Body of pancreas (tissue), 4 donors: ENCODE measurements around the gene BZW2. TPM values are rescaled to one million over a fixed set of nuclear protein-coding genes. Genes with fewer than 3 reads are reported as not detected.

ENCODE experiments used
- ATAC-seq: fragments of 150-250 bp; one replicate; pipeline ENCODE4 v1.9.1; 2016
- DNase-seq, 4 donors: peaks; one replicate each; pipeline ENCODE4 v3.0.0-alpha.2; 2019
- H3K27ac ChIP-seq, 4 donors: fragments of 200-600 bp; sonication (generic); 1 replicate in 3 of 4; 2 replicates in 1 of 4; pipeline versions ENCODE4 v1.5.1 to v1.6.1; 2016 to 2019; ENCODE audit warnings: mild to moderate bottlenecking in 1 of 4, mixed read lengths in 1 of 4, moderate library complexity in 1 of 4
- H3K27me3 ChIP-seq, 2 donors: fragments of 200-600 bp; sonication (generic); one replicate each; pipeline ENCODE4 v1.6.0; 2016; ENCODE audit warnings: mild to moderate bottlenecking in 1 of 2
- H3K36me3 ChIP-seq, 2 donors: fragments of 200-600 bp; sonication (generic); replicated peaks in 1 of 2; 2 replicates each; pipeline ENCODE4 v1.5.1; 2016; ENCODE audit warnings: low read depth in 2 of 2; ENCODE audit not compliant: insufficient read depth in 1 of 2
- H3K4me1 ChIP-seq: fragments of 200-600 bp; sonication (generic); one replicate; pipeline ENCODE4 v1.6.0; 2016
- H3K4me3 ChIP-seq, 2 donors: fragments of 200-600 bp; sonication (generic); 1 replicate in 1 of 2; 2 replicates in 1 of 2; pipeline ENCODE4 v1.5.1; 2016 to 2019
- H3K9me3 ChIP-seq, 3 donors: fragments of 200-600 bp; sonication (generic); 1 replicate in 2 of 3; 2 replicates in 1 of 3; pipeline ENCODE4 v1.5.1; 2016
- POLR2A ChIP-seq, 3 donors: fragments of 450-650 bp; IDR thresholded peaks; one replicate each; pipeline ENCODE4 v1.6.1; 2016; ENCODE audit warnings: antibody characterized with exemption in 3 of 3, mild to moderate bottlenecking in 2 of 3
- WGBS, 2 donors: methylation state at CpG; one replicate each; pipeline ENCODE4 v1.1.5; 2017; 5-methylcytosine and 5-hydroxymethylcytosine counted together
- intact Hi-C: fragments of 100-400 bp; cut with DNase I; formaldehyde crosslinking; loops from one replicate; pipeline ENCODE4 v1.15.1; 2023
- total RNA-seq, 2 donors: library from RNA; depleted of rRNA; stranded (reverse); fragments of >200 nt; gene quantifications; one replicate each; pipeline ENCODE4 v1.1.0, GENCODE V29; 2016
- TF ChIP-seq, protein P1 (sequence below), 7 experiments: fragments of 450-650 bp in 4 of 7; fragments of 200-600 bp in 3 of 7; sonication (generic) in 3 of 7; IDR thresholded peaks; one replicate each; pipeline ENCODE4 v1.5.1; 2016 to 2019; ENCODE audit warnings: antibody characterized with exemption in 7 of 7

Gene BZW2
- total RNA-seq, 2 donors from 2014 or later: 27.0 to 41.5 TPM

DNA sequence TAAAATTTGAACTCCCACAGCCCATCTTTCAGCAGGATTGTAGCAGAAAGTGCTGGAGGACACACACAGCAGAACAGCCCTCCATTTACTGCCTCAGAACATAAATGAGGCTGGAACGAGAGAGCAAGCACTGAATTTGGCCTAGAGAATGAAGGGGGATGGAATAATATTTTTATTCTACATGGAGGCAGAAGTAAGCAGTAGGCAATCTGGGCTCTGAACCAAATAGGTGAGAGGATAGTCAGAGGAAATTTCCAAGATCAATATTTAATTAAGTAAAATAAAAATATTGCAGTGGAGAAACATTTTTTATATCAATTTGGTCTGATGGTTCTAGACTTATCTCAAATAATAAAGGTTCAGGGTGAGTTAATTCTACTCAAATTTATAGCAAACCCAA is 78.4 kb downstream of the BZW2 start:
- intact Hi-C loops: no loop called here
- H3K36me3 ChIP-seq: no peaks in the 10 kb centered on the region
- no peaks in the 10 kb centered on the region for H3K9me3 ChIP-seq
- H3K4me1 ChIP-seq: peaks cover 3% of the 10 kb centered on the region
- TF ChIP-seq, protein P1, sequence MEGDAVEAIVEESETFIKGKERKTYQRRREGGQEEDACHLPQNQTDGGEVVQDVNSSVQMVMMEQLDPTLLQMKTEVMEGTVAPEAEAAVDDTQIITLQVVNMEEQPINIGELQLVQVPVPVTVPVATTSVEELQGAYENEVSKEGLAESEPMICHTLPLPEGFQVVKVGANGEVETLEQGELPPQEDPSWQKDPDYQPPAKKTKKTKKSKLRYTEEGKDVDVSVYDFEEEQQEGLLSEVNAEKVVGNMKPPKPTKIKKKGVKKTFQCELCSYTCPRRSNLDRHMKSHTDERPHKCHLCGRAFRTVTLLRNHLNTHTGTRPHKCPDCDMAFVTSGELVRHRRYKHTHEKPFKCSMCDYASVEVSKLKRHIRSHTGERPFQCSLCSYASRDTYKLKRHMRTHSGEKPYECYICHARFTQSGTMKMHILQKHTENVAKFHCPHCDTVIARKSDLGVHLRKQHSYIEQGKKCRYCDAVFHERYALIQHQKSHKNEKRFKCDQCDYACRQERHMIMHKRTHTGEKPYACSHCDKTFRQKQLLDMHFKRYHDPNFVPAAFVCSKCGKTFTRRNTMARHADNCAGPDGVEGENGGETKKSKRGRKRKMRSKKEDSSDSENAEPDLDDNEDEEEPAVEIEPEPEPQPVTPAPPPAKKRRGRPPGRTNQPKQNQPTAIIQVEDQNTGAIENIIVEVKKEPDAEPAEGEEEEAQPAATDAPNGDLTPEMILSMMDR (IDR thresholded peaks at IDR 0.05): no peak
- TF ChIP-seq POLR2A (IDR thresholded peaks at IDR 0.05): no peak
- no peaks in the 10 kb centered on the region for H3K27me3 ChIP-seq
- ATAC-seq (no peak), DNase-seq (no peak)
- no peak overlapping the region for H3K27ac ChIP-seq
- WGBS, 2 donors: 39 to 61% methylated on average over 1 of the region's 1 CpG
- no peak overlapping the region for H3K4me3 ChIP-seq

DNA sequence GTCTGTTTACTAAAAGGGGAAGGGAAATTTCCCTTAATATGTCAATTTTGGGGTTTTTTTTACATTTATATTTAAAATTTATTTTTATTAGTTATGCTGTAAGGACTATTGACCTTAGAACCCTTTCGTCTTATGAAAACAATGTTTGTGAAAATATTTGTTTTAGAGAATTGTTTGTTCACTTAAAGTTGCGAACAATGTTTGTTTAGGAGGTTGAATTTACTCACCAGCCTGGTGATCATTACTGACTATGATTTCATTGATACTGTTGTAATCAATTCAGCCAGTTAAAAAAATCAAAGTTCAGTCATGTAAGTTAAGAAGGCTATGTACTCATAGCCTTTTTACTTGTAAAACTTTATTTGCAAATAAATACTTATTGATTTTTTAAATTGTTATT is 80.2 kb downstream of the BZW2 start:
- H3K4me3 ChIP-seq: no peak overlapping the region
- no peaks in the 10 kb centered on the region for H3K27me3 ChIP-seq
- no peaks in the 10 kb centered on the region for H3K36me3 ChIP-seq
- ATAC-seq: no peak
- 27 to 38% methylated on average over 2 of the region's 2 CpGs for WGBS, 2 donors
- peaks cover 3% of the 10 kb centered on the region for H3K4me1 ChIP-seq
- no peak for DNase-seq
- no peak overlapping the region for H3K27ac ChIP-seq
- TF ChIP-seq, protein P1 (IDR thresholded peaks at IDR 0.05): no peak
- no peak for TF ChIP-seq POLR2A (IDR thresholded peaks at IDR 0.05)
- intact Hi-C loops: no loop called here
- H3K9me3 ChIP-seq: no peaks in the 10 kb centered on the region

DNA sequence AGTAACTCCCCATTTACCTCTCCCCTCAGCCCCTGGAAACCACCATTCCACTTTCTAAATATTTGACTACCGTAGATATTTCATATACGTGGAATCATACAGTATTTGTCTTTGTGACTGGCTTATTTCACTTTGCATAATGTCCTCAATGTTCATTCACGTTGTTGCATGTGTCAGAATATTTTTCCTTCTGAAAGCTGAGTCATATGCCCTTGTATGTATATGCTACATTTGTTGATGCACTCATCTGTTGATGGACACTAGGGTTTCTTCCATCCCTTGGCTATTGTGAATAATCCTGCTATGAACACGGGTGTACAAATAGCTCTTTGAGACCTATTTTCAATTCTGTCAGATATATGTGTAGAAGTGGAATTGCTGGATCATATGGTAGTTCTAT is 81.8 kb downstream of the BZW2 start:
- DNase-seq: no peak
- H3K4me3 ChIP-seq: no peak overlapping the region

DNA sequence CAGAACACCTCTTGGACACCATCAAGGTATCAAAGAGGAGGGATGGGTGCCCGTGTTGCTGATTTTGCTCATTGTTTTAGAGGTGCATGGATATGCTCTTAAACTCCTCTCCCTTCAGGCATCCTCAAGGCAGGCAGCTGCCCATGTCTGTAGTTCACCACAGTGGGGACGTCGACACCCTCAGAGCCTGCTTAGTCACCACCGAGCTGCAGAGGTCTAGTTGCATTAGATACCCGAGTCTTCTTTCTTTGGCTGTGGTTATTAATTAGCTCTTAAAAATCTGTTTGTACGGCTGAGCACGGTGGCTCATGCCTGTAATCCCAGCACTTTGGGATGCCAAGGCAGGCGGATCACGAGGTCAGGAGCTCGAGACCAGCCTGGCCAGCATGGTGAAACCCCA is 82.8 kb downstream of the BZW2 start:
- WGBS, 2 donors: 87 to 92% methylated on average over 9 to 10 of the region's 10 CpGs
- no peak overlapping the region for H3K27ac ChIP-seq
- DNase-seq: no peak
- intact Hi-C loops: no loop called here
- H3K36me3 ChIP-seq: no peaks in the 10 kb centered on the region
- peaks cover 3% of the 10 kb centered on the region for H3K4me1 ChIP-seq
- no peak for ATAC-seq
- no peaks in the 10 kb centered on the region for H3K27me3 ChIP-seq
- H3K9me3 ChIP-seq: no peaks in the 10 kb centered on the region
- H3K4me3 ChIP-seq: no peak overlapping the region
- TF ChIP-seq, protein P1 (IDR thresholded peaks at IDR 0.05): no peak

More for the DNA sequence above, 81.8 kb downstream of the BZW2 start:
- Histone ChIP-seq H3K27ac (no peak overlapping the region), H3K9me3 (no peaks in the 10 kb centered on the region), H3K36me3 (no peaks in the 10 kb centered on the region), H3K4me1 (peaks cover 3% of the 10 kb centered on the region), H3K27me3 (no peaks in the 10 kb centered on the region)
- WGBS, 2 donors: 83 to 86% methylated on average over 4 of the region's 4 CpGs
- ATAC-seq: no peak
- TF ChIP-seq, protein P1 (IDR thresholded peaks at IDR 0.05): no peak
- TF ChIP-seq POLR2A (IDR thresholded peaks at IDR 0.05): no peak
- intact Hi-C loops: no loop called here

DNA sequence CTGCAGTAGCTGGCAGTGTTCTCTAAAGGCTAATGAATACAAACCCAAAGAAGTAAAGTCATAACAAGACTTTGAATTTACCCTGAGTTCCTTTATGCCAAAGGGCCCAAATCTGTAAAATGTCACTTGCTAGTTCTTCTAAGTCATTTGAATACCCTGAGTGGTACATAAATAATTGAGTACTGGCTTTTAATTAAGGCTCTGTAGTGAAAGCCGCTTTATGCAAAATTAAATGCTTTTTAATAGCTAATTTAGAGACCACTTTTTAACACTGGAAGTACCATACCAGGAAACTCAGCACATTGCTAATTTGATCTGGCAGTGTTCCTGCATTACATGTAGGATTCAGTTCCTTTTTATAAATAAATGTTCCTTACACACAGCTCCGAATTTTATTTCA is 83.6 kb downstream of the BZW2 start:
- Histone ChIP-seq H3K4me3 (no peak overlapping the region), H3K27ac (no peak overlapping the region), H3K27me3 (no peaks in the 10 kb centered on the region), H3K36me3 (no peaks in the 10 kb centered on the region), H3K4me1 (no peaks in the 10 kb centered on the region), H3K9me3 (no peaks in the 10 kb centered on the region)
- intact Hi-C loops: no loop called here
- TF ChIP-seq, protein P1 (IDR thresholded peaks at IDR 0.05): no peak
- TF ChIP-seq POLR2A (IDR thresholded peaks at IDR 0.05): no peak
- 87 to 88% methylated on average over 2 of the region's 2 CpGs for WGBS, 2 donors
- ATAC-seq: no peak
- no peak for DNase-seq
